ENCODE measurements around the gene POLA1.

The POLA1 gene

DNA sequence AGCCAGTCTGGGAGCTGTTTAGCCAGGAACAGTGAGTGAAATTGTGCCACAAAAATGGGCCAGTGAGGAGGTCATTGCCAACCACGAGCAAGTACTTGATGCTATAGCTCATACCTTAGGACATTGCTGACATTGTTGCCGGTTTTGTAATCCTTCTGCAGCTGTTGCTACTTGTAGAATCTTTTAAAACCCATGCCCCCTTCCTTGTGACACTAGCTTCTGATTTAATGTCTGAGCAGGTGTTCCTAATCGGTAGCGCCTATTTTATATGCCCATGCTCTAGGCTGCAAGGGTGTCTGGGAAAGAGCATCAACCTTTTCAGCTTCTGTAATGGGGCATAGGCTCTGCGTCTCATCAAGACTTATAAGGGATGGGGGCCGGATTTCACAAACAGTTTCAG, 2.6 kb downstream of the POLA1 start:
- no peak for DNase-seq (ENCODE audit: low read depth in 2 of 2)

DNA sequence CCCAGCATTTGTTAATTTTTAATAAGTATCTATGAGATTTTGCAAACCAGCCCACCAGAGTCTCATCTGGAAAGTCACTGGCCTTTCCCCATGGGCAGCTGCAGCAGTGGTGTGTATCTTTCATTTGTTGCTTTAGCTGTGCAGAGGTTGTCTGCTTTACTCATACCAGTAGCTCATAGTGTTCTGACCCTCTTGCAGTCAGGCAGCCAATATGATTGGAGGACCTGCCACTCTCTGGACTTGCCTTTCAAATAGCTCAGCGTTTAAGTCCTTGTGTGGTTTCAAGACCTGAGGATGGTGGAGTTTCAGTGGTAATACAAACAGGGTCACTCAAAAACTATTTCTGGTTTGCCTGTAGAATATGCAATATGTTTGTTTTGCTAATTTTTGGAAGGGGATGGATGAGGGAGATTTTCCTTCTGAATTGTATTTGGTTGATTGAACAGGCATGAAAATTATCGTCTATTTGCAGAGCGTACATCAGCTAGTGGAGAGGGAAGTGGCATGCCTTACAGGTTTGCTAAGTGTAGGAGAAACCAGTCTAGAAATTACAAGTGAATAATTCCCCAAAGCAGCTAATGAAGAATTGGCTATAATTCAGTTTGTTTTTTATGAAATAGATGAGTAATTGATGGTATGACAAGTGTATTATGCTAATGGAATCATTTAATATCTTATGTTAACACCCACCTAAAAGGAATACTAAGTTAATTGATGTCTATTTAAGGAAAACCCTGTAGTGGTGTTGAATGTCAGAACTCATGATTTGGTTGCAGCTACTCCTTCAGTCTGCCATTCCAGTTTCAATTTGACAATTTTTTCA, 8.9 kb downstream of the POLA1 start:
- DNase-seq (ENCODE audit: low read depth in 2 of 2) = no peak

DNA sequence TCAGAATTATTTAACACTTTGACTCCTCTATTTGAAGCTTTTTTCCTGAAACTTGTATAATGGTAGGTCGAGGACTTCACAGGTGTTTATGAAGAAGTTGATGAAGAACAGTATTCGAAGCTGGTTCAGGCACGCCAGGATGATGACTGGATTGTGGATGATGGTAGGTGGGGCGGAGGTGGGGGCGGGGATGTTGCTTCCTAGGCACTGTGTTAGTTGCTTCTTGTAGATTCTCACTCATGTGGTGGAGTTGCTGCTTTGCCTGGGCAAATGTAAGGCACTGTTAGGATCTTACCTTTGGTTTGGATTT, 9.4 kb downstream of the POLA1 start:
- DNase-seq (ENCODE audit: low read depth in 2 of 2) = no peak

DNA sequence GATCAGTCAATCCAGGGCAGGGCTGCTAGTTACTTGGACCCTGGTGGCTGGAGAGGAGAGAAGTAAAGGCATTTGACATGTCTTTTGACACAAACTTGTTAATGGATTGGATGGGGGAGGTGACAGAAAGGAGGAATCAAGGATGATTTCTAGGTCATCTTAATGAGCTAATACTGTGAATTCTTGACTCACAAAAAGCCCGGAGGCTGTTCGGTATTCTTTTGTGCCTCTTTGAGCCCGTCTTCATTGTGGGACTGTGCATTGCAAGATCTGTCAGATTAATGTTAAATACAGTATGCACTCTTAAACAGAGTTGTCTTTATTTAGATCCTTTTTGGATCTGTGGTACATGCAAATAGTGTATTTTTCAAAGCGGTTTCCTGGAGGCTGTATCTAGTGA, 25.1 kb downstream of the POLA1 start:
- DNase-seq (ENCODE audit: low read depth in 2 of 2) = no peak

DNA sequence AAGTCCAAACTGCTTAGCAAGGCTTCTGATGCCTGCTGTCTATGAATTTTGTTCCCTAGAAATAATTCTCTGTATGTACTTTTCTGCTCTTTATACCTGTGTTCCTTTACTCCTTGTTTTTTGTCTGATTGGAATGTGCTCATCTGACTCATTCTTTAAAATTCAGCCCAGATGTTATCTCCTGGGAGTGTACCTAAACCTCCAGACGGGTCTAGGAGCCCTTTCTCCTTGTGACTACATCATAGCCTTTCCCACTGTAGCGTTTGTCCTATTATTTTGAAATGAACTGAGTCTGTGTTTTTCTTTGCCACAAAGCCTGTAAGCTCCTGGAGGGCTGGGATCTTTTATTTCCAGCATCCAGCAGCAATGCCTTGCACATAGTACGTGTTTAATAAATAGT, 26.3 kb downstream of the POLA1 start:
- no peak for DNase-seq (ENCODE audit: low read depth in 2 of 2)

DNA sequence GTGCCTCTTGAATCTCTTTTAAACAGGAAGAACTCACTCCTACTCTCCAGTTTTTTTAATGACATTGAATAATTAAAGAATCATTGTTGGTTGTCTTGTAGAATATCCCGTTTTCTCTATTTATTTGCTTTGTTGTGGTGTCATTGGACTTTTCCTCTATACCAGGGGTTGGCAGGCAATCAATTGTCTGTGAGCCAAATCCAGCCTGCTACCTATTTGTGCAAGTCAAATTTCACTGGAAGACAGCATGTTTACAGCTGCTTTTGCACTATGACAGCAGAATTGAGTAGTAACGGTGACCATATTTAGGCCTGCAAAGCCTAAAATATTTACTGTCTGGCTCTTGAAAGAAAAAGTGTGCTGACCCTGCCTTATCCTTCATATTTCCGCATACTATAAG, 34.8 kb downstream of the POLA1 start:
- DNase-seq (ENCODE audit: low read depth in 2 of 2) = no peak

DNA sequence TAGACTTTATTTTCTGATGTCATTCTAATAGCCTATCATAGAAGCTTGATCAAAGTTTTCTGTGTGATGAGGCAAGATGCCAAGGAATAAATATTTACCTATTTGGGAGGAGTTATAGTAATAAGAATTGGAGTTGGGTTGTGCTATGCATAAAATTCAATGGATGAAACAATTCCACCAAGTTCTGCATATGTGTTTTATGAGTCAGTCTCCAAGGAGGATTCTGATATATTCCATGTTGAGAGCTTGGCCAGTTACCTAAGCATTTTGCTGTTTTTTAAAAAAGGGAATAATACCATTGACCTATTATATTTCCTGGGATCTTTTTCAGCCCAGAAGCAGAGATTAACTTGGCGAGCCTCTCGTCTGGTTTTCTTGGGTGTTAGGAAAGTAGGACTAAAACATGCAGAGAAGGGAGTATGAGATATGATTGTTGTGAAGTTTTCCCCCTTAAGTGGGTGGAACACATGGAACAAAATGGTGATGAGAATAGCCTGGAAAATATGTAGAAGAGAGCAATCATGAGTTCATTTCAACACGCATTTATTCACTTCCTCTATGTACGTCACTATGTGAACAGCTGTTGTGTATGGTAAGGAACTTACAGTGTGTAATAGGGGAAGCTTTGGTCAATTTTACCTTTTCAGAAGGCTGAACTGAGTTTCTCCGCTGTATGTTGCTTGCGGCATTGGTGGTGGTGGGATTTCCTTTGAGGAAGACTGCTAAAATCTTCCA, 39.2 kb downstream of the POLA1 start:
- DNase-seq (ENCODE audit: low read depth in 2 of 2) = no peak

DNA sequence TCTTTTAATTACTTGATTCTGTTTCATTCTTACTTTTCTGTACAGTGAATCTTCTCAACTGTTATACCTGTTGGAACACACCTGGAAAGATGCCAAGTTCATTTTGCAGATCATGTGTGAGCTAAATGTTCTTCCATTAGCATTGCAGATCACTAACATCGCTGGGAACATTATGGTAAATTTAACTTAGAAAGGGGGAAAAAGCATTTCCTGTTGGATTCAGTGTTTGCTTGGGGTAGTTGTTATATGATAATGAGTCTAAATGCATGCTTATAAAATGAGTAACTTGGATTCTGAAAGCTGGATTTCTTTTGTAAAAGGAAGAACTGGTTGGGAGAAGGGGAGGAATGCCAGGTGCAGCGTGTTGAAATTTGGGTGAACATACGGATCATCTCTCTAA, 47.6 kb downstream of the POLA1 start:
- no peak for DNase-seq (ENCODE audit: low read depth in 2 of 2)

DNA sequence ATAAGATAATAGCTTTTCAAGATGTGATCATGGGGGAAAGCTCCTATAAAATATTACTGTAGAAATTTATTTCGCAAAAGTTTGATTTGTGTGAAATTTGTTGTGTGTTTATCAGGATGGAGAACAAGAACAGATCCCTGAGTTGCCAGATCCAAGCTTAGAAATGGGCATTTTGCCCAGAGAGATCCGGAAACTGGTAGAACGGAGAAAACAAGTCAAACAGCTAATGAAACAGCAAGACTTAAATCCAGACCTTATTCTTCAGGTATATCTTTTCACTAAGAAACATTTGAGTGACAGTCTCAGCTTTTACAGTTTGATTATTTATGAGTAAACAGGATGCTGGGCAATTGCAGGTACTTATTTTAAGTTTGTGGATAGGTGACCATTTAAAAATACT, 54.5 kb downstream of the POLA1 start:
- DNase-seq (ENCODE audit: low read depth in 2 of 2) = no peak

DNA sequence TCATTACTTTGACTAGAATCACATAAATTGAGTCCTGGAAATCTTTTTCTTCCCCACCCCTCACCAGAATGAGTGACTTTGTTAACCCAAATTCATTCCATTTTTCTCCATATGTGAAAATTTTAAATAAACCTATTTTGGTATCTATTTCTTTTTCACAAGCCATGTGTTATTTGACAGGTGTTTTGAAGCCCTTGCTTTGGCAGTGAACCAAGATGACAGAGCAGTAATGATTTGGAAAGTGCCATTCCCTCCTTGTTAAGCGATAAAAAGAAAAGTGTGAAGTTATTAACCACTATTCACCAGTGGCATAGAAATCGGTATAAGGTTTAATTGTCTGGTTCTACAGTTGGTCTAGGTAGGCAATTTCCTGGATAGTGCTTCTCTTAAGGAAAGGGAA, 66.1 kb downstream of the POLA1 start:
- DNase-seq (ENCODE audit: low read depth in 2 of 2) = no peak

DNA sequence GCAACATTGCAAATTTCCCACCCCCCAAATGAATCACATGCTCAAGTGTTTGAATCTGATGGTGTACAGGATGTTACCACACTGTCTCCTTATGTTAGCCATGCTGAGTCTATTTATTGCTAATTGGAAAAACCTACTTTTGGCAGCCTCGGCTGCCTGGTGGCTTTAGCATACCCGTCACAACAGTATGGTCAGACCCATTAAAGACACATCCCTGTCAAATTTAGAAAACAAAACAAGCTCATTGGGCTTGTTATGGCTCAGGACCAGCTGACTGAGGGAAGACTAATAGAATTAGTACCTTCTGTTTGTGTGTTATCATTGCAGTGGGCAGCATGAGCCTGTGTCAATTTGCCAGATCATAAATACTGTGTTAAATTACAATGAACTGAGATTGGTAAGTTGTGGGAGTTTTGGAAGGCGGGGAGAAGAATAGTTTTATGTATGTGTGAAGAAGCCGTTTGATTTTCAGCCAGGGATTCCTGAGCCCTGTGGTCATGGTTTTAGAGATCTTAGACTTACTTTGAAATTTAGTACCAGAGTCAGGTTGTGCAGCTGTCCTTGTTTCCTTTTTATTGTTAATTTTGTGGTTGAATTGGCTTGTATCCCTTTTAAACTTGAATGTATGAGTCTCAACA, 66.8 kb downstream of the POLA1 start:
- DNase-seq (ENCODE audit: low read depth in 2 of 2) = peak; percentile 14 to 24

DNA sequence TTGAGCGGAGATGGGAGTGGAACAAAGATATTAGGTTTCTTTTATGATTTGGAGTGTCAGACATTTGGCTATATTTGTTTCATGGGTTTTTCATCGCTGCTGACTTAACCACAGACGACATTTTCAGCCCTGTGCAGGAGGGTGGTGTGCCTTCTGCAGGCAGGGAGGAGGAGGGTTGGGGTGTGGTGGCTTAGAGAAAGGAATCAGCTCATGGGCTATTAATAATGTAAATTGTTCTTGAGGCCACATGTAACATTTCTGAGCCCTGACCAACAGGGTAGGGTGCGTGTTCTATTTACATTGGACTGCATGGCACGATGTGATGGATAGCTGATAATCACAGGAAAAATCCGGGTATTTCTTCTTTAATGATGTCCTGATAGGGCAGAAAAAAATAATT, 67.6 kb downstream of the POLA1 start:
- DNase-seq (ENCODE audit: low read depth in 2 of 2) = no peak

DNA sequence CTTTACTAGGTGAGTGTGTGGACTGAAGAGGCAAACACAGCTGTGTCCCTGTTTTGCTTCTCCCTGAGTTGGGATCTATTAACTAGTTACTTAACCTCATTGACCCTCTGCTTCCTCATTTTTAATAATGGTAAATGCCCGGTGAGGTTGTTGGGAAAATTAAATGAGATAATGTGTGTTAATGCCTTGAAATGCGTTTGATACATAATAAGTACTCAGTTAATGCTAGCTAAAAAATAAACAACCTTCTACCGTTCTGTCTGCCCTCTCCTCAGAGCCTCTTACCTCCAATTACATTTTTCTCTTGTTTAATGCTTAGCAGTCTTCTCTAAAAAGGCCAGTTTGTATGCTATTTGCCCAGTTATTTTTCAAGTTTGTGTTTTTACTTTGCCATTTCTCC, 70.3 kb downstream of the POLA1 start:
- no peak for DNase-seq (ENCODE audit: low read depth in 2 of 2)

DNA sequence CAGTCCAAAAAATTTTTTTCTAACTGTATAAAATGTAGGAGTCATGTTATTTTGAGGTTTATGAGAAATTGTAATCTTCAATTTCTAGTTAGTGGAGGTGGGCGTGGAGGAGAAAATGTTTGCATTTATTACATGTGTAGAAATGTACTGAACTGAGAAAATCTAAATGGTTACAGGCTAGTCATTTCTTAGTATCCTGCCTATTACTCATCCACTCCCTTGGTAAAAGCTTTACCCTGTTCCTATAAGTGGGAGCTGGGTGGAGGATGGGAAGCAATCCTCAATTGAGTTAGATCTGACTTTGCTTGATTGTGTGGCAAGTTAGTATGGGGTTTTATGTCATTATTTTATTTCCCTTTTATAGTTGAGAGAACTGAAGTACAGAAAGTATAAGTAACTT, 73.8 kb downstream of the POLA1 start:
- no peak for DNase-seq (ENCODE audit: low read depth in 2 of 2)

DNA sequence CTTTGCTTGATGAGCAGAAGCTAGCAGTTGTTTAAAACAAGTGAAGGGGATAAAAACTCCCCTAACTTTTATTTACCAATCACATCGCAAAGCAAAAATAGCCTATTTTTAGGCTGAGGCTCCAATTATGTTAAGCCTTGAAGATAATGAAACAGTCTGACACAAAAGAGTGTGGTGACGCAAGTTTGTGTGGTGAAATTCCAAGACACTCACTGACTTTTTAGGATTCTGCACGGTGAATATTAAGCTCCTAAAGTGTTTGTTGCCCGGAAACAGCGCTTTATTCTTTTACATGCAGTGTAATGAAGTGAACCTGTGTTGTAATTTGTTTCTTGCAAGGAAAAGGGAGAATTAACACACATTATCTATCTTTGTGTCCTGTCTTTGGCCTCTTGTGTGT, 74.8 kb downstream of the POLA1 start:
- DNase-seq (ENCODE audit: low read depth in 2 of 2) = no peak

DNA sequence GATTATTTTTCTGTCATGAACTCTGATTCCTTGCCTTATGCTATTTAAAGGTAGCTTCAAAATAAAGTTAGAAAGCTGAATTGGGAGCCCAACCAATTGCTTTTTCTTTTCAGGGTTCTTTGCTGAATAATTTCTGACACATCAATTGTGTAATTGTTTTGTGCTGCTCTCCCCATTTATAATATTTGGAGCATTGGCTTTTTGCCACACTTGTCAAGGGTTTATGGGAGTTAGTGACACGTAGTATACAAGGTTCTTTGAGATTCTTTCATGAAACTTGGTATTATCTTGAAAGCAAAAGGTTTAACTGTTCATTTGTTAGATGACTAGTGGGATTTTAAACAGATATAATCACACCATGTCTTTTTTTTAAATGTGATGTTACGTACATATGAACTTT, 80.9 kb downstream of the POLA1 start:
- DNase-seq (ENCODE audit: low read depth in 2 of 2) = no peak

DNA sequence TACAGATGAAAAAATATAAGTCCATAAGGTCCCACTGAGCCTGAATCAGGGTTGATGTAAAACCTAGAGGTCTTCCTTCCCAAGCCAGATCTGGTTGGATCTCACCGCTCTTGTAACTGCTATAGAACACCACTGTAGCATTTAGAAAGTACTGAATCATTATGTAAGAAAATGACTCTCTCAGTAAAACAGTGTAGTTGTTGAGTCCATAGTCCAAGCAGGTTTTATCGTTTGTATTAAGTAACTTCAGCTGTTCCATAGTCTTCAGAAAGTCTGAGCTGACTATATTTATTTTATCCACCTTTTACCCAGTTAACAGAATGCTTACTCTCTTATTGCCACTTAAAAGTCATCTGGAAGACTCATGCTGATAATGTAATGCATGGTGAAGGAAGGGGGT, 82.2 kb downstream of the POLA1 start:
- DNase-seq (ENCODE audit: low read depth in 2 of 2) = no peak

DNA sequence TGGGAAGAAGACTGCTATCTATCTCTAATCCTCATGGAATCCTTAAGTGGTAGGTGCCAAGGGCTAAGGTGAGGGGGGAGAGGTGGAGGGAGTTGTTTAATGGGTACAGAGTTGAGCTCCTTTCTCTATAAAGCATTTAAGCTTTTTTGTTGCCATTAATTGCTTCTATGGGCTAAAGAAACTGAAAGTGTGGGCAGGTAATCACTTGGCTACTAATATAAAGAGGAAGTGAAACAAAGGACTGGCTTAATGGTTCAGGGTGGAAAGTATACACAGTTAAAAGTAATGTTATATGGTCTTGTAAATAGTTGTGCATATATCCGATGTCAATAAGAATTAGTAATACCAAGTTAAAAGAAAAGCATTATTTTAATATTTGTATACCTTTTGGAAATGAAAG, 83.9 kb downstream of the POLA1 start:
- DNase-seq (ENCODE audit: low read depth in 2 of 2) = no peak

DNA sequence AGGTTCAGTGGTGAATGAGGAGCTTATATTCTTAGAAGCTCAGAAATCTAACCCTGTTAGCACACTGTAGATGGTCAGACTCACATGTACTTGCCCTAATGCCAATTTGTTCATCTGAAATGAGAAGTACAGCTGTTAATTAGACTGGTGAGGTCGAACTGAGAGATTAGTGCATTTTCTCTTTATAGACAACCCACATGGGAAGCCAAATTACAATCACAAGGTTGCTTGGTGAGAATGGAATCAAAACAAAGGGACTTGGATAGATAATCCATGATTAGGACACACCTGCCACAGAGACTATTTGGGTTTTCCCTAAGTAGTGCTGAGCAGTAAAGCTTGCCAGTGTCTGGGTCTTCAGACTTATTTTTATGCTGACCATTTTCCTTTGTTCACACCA, 88.3 kb downstream of the POLA1 start:
- no peak for DNase-seq (ENCODE audit: low read depth in 2 of 2)

DNA sequence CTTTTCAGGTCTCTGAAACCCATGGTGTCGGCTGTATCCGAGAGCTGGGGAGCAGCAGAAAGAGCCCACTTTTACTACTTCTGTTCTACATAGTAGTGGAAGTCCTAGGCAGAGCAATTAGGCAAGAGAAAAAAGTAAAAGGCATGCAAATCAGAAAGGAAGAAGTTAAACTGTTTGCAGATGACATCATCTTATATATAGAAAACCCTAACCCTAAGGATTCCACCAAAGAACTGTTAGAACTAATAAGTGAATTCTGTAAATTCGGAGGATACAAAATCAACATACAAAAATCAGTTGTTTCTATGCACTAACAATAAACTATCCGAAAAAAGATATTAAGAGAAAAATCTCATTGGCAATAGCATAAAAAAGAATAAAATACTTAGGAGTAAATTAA, 95.3 kb downstream of the POLA1 start:
- DNase-seq (ENCODE audit: low read depth in 2 of 2) = no peak

DNA sequence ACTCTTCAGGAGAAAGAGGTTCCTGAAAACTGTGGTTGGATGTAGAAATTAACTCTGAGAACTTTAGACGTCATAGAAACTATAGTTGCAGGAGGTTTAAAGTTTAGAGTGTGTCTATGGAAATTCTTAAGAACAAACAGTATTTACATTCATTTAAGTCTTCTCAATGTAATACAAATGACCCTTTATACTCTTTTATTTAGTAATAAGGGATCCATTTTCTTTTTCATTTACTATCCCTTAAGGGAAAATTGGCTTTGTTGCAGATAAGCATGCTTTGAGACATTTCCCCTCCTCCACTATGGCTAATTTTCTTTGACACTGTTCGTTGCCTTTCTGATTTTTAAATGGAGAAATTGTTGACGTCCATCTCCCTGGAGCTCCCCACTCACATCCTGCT, 96.4 kb downstream of the POLA1 start:
- DNase-seq (ENCODE audit: low read depth in 2 of 2) = no peak

DNA sequence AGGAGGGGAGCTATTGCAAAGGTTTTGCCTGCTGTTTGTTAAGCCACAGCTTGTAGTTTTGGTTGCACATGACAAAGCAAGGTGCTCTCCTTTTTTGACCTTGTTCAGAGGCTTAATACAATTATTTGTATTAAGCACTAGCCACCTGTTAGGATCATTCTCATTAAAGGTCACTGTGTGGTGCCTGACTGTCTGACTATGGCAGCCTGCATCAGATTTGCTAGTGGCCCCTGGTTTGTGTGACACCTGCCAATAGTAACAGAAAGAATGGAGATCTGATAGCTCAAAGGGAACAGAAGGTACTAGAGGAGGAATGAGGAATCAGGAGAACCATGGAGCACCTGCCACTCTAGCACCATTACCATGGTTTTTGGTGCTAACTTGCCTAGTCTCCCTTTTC, 102.5 kb downstream of the POLA1 start:
- no peak for DNase-seq (ENCODE audit: low read depth in 2 of 2)

DNA sequence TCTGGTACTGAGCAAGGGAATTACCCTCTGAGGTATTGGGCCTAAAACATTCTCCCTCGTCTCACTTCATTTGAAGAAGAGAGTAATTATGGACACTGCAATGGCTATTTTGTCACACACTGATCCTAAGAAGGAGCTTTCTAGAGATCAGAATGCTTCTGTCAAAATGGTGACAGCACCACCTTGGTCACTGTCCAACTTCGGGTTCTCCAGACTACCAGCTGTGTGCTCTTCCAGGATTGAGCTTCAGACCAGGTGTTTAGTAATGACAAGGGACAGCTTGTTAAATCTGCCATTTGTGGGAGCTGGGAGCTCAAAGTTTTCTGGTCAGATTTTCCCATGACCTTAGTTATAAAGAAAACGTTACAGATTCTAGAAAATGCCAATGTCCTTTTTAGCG, 105.4 kb downstream of the POLA1 start:
- DNase-seq (ENCODE audit: low read depth in 2 of 2) = no peak
